Pulmonary artery endothelial cell (primary cell): Measurements from ENCODE around the gene HMGB1. TPM values are rescaled to one million over a fixed set of nuclear protein-coding genes. Genes with fewer than 3 reads are reported as not detected.

Source experiments
- total RNA-seq: library from RNA; depleted of rRNA; stranded (reverse); fragments of >200 nt; gene quantifications from 2 replicates; pipeline ENCODE4 v1.2.3, GENCODE V29; 2014

The HMGB1 gene
- total RNA-seq, 1 donor from 2014 or later: 453 TPM

Other genes starting within 250 kb of the HMGB1 start
- 17.9 and 23.7 TPM in 2 replicates for gene KATNAL1, start 158.4 kb downstream of the HMGB1 start, total RNA-seq
- not detected in 2 replicates for gene UBE2L5, start 43.4 kb downstream of the HMGB1 start, total RNA-seq
- gene USPL1, start 152.0 kb upstream of the HMGB1 start, total RNA-seq: 14.2 and 26.2 TPM in 2 replicates